H1 (cell line): ENCODE data around the gene FAM53A. TPM values are rescaled to one million over a fixed set of nuclear protein-coding genes. Genes with fewer than 3 reads are reported as not detected.

Experiments
- ASH2L ChIP-seq: fragments of 200-600, 300-600 bp; sonication (generic); IDR thresholded peaks from one replicate; pipeline ENCODE4 v1.7.1; 2017; ENCODE audit warnings: low read length
- CHD7 ChIP-seq: fragments of 300-600 bp; sonication (generic); IDR thresholded peaks from 2 replicates; pipeline ENCODE4 v1.7.1; 2012; ENCODE audit warnings: low read length, moderate library complexity, mild to moderate bottlenecking, inconsistent platforms; ENCODE audit not compliant: insufficient replicate concordance
- HDAC6 ChIP-seq: IDR thresholded peaks from one replicate; pipeline ENCODE4 v1.7.1; 2012; ENCODE audit warnings: low read depth, mild to moderate bottlenecking, inconsistent platforms, low read length, moderate library complexity
- TAF7 ChIP-seq: optimal IDR thresholded peaks from 2 replicates; pipeline ENCODE3; 2011; ENCODE audit warnings: low read depth, mild to moderate bottlenecking, inconsistent platforms, low read length, moderate library complexity, borderline replicate concordance
- YY1 ChIP-seq: IDR thresholded peaks from 2 replicates; pipeline ENCODE4 v1.6.1; 2011; ENCODE audit warnings: low read depth, mild to moderate bottlenecking, low read length
- polyA plus RNA-seq, 7 experiments: library from polyadenylated mRNA; depleted of rRNA in 3 of 7; stranded (reverse) in 5 of 7; unstranded in 2 of 7; fragments of >200 nt in 5 of 7; fragments of 200-250 nt in 2 of 7; gene quantifications; 1 replicate in 5 of 7; 2 replicates in 1 of 7; 4 replicates in 1 of 7; pipeline versions ENCODE4 v1.2.1 to v1.2.3, GENCODE V29; 2011 to 2013; ENCODE audit warnings: missing spikeins in 2 of 7, mixed read lengths in 2 of 7
- total RNA-seq: library from RNA; stranded (reverse); fragmentation: NEBNext Ultra II Directional; extraction: Animal tissue kit (Norgen Biotek cat#: 25700); gene quantifications from 2 replicates; pipeline ENCODE4 v1.2.1, GENCODE V29; 2021

Gene FAM53A
- total and polyA plus RNA-seq, 2 of the 8 experiments (the other 6 are each of a cell fraction or from before 2014, with no cell fraction given), result 1.9 to 2.0 TPM

DNA sequence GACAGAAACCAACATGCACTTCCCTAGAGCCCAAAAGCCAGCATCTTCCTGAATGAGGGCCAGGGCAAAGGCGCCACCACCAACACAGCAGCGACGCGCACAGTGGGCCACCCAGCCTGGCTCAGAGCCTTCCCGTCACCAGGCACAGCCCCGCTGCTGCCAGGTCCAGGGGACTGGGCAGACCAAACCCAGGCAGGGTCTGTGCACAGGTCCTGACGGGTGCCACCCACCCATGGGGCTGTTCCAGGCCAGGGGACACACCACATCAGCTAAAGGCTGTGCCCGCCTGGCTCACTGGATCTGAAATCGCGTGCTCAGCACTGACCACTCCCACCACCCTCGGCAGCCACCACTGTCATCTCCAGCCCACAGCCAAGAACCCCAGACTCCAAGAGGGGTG is 13.8 kb downstream of the FAM53A start (continued):
- TF ChIP-seq CHD7 (no peak), TAF7 (no peak), YY1 (no peak), ASH2L (no peak), HDAC6 (no peak)
